LNCaP clone FGC (cell line): Measurements from ENCODE around the gene ITPR1.

Source experiments
- DNase-seq: peaks from one replicate; pipeline ENCODE4 v3.0.0-alpha.2; 2011; ENCODE audit warnings: low read depth
- H3K4me3 ChIP-seq: 2 replicates; pipeline ENCODE4 v1.5.1; 2011; ENCODE audit warnings: mild to moderate bottlenecking, low read depth, low read length, control low read depth
- TF ChIP-seq, protein P1 (sequence below): IDR thresholded peaks from 2 replicates; pipeline ENCODE4 v1.5.1; 2012; ENCODE audit warnings: mild to moderate bottlenecking; ENCODE audit not compliant: control insufficient read depth, insufficient read depth; ENCODE audit errors: extremely low read depth

The ITPR1 gene

DNA sequence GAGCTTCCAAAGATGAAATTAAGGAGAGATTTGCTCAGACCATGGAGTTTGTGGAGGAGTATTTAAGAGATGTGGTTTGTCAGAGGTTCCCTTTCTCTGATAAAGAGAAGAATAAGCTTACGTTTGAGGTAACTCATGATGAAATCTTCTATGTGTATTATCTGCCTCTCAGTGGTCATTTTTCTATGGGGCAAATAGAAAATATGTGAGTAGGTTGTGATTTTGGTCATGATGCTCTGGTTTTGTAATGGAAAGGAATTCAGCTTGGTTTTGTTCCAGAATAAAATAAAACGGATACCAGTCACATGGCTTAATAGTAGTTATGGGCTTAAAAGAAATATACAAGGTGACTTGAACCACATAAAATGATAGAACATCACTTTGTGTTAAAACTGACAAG lies 181.1 kb downstream of the ITPR1 start:
- TF ChIP-seq, protein P1, sequence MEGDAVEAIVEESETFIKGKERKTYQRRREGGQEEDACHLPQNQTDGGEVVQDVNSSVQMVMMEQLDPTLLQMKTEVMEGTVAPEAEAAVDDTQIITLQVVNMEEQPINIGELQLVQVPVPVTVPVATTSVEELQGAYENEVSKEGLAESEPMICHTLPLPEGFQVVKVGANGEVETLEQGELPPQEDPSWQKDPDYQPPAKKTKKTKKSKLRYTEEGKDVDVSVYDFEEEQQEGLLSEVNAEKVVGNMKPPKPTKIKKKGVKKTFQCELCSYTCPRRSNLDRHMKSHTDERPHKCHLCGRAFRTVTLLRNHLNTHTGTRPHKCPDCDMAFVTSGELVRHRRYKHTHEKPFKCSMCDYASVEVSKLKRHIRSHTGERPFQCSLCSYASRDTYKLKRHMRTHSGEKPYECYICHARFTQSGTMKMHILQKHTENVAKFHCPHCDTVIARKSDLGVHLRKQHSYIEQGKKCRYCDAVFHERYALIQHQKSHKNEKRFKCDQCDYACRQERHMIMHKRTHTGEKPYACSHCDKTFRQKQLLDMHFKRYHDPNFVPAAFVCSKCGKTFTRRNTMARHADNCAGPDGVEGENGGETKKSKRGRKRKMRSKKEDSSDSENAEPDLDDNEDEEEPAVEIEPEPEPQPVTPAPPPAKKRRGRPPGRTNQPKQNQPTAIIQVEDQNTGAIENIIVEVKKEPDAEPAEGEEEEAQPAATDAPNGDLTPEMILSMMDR: no peak
- DNase-seq: no peak
- no peak overlapping the region for H3K4me3 ChIP-seq

DNA sequence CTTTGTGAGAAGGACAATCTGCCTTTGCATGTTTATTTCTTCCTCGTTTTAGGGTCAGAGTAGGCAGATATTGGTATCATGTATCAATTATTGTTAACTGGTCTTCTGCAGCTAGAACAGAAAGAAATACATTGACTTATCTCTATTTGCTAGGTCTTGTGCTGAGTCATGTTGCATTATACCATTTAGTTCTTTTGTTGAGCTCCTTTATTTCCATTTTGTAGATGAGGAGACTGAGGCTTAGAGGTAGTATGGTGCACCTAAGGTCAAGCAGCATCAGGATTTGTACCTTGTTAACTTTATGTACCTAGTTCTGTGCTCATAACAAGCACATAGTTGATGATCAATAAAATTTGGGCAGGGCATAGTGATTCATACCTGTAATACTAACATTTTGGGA lies 182.6 kb downstream of the ITPR1 start:
- TF ChIP-seq, protein P1: no peak
- no peak overlapping the region for H3K4me3 ChIP-seq
- no peak for DNase-seq

GRCh38 chr3:4678320-4678719 lies 185.2 kb downstream of the ITPR1 start:
- TF ChIP-seq, protein P1: no peak
- no peak overlapping the region for H3K4me3 ChIP-seq
- DNase-seq: no peak

DNA sequence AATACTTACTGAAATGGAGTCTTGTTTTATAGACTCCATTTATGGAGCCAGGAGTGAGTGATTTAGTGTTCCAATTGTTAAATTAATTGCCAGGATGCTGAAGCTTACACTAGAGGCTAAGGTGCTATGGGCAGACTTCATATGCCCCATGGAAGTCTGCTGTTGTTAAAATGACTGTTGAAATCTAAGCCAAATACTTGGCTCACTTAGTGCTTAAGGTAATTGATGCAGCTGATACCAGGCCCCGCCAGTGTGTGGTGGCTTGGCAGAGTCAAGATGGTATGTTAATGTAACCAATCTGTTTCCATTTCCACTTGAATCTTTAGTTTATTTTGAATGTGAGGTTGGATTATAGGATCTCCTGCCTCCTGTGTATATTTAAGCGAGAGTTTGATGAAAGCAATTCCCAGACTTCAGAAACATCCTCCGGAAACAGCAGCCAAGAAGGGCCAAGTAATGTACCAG lies 187.1 kb downstream of the ITPR1 start:
- TF ChIP-seq, protein P1: no peak
- H3K4me3 ChIP-seq: no peak overlapping the region
- DNase-seq: no peak

GRCh38 chr3:4680871-4681300 lies 187.7 kb downstream of the ITPR1 start:
- no peak overlapping the region for H3K4me3 ChIP-seq
- DNase-seq: no peak
- TF ChIP-seq, protein P1: no peak

DNA sequence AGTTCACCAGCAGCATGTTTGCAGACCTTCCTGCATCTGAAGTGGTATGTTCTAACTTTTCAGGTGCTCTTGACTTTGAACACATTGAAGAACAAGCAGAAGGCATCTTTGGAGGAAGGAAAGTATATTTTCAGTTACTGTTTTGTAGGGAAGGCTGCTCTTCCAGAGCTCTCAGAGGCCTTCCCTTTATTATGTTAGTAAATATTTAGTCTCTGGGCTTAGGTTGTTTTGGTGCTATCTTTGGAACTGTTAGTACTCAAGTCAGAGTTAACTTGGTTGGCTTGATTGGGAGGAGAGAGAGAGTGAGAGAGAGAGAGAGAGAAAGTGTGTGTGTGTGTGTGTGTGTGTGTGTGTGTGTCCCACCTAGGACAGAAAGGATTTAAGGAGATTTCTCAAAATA lies 188.2 kb downstream of the ITPR1 start:
- H3K4me3 ChIP-seq: no peak overlapping the region
- TF ChIP-seq, protein P1: no peak
- no peak for DNase-seq

DNA sequence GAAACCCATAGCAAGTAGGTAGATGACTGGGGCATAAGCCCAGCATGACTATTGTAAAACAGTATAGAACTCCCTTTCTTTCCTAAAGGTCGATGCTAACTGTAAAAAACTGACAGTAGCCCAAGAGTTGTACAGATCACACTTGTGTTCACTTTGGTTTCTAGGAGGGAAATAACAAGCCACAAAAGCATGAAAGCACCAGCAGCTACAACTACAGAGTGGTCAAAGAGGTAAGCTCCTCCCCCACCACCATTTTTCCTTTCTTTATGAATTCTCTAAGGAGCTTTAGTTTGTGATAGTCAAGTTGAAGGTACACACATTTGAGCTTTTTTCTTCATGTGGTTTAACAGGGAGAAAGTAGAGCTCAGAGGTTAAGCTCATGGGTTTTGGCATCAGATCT lies 191.0 kb downstream of the ITPR1 start:
- H3K4me3 ChIP-seq: no peak overlapping the region
- no peak for DNase-seq
- TF ChIP-seq, protein P1: no peak
